Body of pancreas (tissue), 4 donors: ENCODE data around the gene MKX. TPM values are rescaled to one million over a fixed set of nuclear protein-coding genes. Genes with fewer than 3 reads are reported as not detected.

Source experiments
- ATAC-seq: fragments of 150-250 bp; one replicate; pipeline ENCODE4 v1.9.1; 2016
- DNase-seq, 4 donors: peaks; one replicate each; pipeline ENCODE4 v3.0.0-alpha.2; 2019
- H3K27ac ChIP-seq, 4 donors: fragments of 200-600 bp; sonication (generic); 1 replicate in 3 of 4; 2 replicates in 1 of 4; pipeline versions ENCODE4 v1.5.1 to v1.6.1; 2016 to 2019; ENCODE audit warnings: mild to moderate bottlenecking in 1 of 4, mixed read lengths in 1 of 4, moderate library complexity in 1 of 4
- H3K27me3 ChIP-seq, 2 donors: fragments of 200-600 bp; sonication (generic); one replicate each; pipeline ENCODE4 v1.6.0; 2016; ENCODE audit warnings: mild to moderate bottlenecking in 1 of 2
- H3K36me3 ChIP-seq, 2 donors: fragments of 200-600 bp; sonication (generic); replicated peaks in 1 of 2; 2 replicates each; pipeline ENCODE4 v1.5.1; 2016; ENCODE audit warnings: low read depth in 2 of 2; ENCODE audit not compliant: insufficient read depth in 1 of 2
- H3K4me1 ChIP-seq: fragments of 200-600 bp; sonication (generic); one replicate; pipeline ENCODE4 v1.6.0; 2016
- H3K4me3 ChIP-seq, 2 donors: fragments of 200-600 bp; sonication (generic); 1 replicate in 1 of 2; 2 replicates in 1 of 2; pipeline ENCODE4 v1.5.1; 2016 to 2019
- H3K9me3 ChIP-seq, 3 donors: fragments of 200-600 bp; sonication (generic); 1 replicate in 2 of 3; 2 replicates in 1 of 3; pipeline ENCODE4 v1.5.1; 2016
- CTCF ChIP-seq, 7 experiments: fragments of 450-650 bp in 4 of 7; fragments of 200-600 bp in 3 of 7; sonication (generic) in 3 of 7; IDR thresholded peaks; one replicate each; pipeline ENCODE4 v1.5.1; 2016 to 2019; ENCODE audit warnings: antibody characterized with exemption in 7 of 7
- POLR2A ChIP-seq, 3 donors: fragments of 450-650 bp; IDR thresholded peaks; one replicate each; pipeline ENCODE4 v1.6.1; 2016; ENCODE audit warnings: antibody characterized with exemption in 3 of 3, mild to moderate bottlenecking in 2 of 3
- WGBS, 2 donors: methylation state at CpG; one replicate each; pipeline ENCODE4 v1.1.5; 2017; 5-methylcytosine and 5-hydroxymethylcytosine counted together
- intact Hi-C: fragments of 100-400 bp; cut with DNase I; formaldehyde crosslinking; loops from one replicate; pipeline ENCODE4 v1.15.1; 2023
- total RNA-seq, 2 donors: library from RNA; depleted of rRNA; stranded (reverse); fragments of >200 nt; gene quantifications; one replicate each; pipeline ENCODE4 v1.1.0, GENCODE V29; 2016

The MKX gene
- total RNA-seq, 2 donors from 2014 or later: 0.33 to 1.6 TPM

DNA sequence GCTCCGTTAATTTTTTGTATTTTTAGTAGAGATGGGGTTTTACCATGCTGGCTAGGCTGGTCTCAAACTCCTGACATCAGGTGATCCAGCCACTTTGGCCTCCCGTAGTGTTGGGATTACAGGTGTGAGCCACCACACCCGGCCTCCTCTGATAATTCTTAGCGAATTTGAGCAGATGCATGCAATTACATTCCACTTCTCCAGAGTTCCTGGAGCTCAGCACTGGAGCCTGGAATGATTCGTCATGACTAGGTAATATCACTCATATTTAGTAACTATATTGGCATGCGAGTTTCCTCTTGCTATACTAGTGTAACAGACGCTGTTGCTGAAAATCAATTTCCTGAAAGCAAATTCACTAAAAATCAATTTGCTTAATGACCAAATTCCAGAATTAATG is 86.8 kb downstream of the MKX start:
- TF ChIP-seq CTCF (IDR thresholded peaks at IDR 0.05) (no peak), POLR2A (IDR thresholded peaks at IDR 0.05) (no peak)
- 77 to 78% methylated on average over 7 of the region's 7 CpGs for WGBS, 2 donors
- intact Hi-C loops: loop anchor here (10.0 kb wide), 1 partner anchor 214 kb away; no protein-coding TSS in a partner anchor

DNA sequence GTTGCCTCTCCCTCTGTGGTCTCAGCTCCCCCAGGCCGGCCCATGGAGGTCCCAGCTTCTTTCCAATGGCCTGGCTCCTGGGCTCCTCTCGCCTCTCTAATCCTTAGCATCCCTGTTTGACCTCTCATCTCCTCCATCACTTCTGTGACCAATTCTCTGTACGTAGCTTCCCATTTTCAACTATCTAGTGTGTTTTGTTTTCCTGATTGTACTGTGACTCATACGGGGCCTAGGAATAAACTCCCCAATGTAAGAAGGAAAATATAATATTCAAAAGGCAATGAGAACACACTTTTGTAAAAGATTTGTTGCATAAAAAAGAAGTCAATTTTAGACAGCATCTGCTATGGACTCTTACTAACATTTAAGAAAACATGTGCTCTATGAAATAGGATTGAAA is 90.3 kb downstream of the MKX start:
- Histone ChIP-seq H3K27ac (no peak overlapping the region), H3K27me3 (no peaks in the 10 kb centered on the region), H3K9me3 (no peaks in the 10 kb centered on the region), H3K36me3 (no peaks in the 10 kb centered on the region), H3K4me3 (no peak overlapping the region), H3K4me1 (no peaks in the 10 kb centered on the region)
- TF ChIP-seq POLR2A (IDR thresholded peaks at IDR 0.05): no peak
- TF ChIP-seq CTCF (IDR thresholded peaks at IDR 0.05): no peak
- intact Hi-C loops: loop anchor here (10.0 kb wide), 1 partner anchor 210 kb away; no protein-coding TSS in a partner anchor
- ATAC-seq (no peak), DNase-seq (no peak)
- 73 to 80% methylated on average over 4 of the region's 4 CpGs for WGBS, 2 donors

More for the DNA sequence above, 86.8 kb downstream of the MKX start:
- DNase-seq: no peak
- H3K36me3 ChIP-seq: no peaks in the 10 kb centered on the region
- no peaks in the 10 kb centered on the region for H3K4me1 ChIP-seq
- H3K4me3 ChIP-seq: no peak overlapping the region
- H3K27me3 ChIP-seq: no peaks in the 10 kb centered on the region
- H3K27ac ChIP-seq: no peak overlapping the region
- ATAC-seq: no peak
- H3K9me3 ChIP-seq: no peaks in the 10 kb centered on the region

GRCh38 chr10:27654284-27654683 is 91.3 kb downstream of the MKX start:
- Histone ChIP-seq H3K36me3 (no peaks in the 10 kb centered on the region), H3K27ac (no peak overlapping the region), H3K27me3 (no peaks in the 10 kb centered on the region), H3K9me3 (no peaks in the 10 kb centered on the region), H3K4me3 (no peak overlapping the region), H3K4me1 (no peaks in the 10 kb centered on the region)
- DNase-seq (no peak), ATAC-seq (no peak)
- TF ChIP-seq POLR2A (IDR thresholded peaks at IDR 0.05): no peak
- no peak for TF ChIP-seq CTCF (IDR thresholded peaks at IDR 0.05)
- intact Hi-C loops: loop anchor here (10.0 kb wide), 1 partner anchor 209 kb away; no protein-coding TSS in a partner anchor
- 81 to 85% methylated on average over 6 of the region's 6 CpGs for WGBS, 2 donors

DNA sequence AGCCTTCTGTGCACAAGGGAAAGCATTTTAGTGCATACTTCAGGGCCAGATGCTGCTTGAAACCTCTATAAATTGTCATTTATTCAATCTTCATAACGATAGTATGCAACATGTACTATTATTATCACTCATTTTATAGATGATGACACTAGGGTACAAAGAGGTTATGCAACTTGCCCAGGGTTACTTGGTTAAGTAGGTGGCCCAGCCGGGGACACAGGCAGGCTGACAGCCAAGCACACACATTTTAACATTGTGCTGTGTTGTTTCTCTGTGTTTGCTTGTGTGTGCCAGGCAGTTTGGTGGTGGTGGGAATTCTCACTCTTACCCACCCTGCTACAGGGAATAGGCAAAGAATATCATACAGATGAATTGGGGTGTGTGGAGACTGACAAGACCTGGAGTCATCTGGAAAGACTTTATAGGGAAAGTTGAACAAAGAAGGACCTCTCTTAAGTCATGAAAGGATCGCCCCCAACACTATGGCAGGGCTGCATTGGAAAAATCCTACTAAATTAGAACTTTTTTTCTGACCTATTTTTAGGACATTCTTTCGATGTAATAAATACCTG is 98.9 kb downstream of the MKX start:
- no peak overlapping the region for H3K27ac ChIP-seq
- TF ChIP-seq CTCF (IDR thresholded peaks at IDR 0.05) (no peak), POLR2A (IDR thresholded peaks at IDR 0.05) (no peak)
- no peaks in the 10 kb centered on the region for H3K4me1 ChIP-seq
- ATAC-seq: no peak
- whole genome bisulfite sequencing, 2 donors: 52 to 59% methylated on average over 4 of the region's 4 CpGs
- H3K36me3 ChIP-seq: no peaks in the 10 kb centered on the region
- H3K4me3 ChIP-seq: no peak overlapping the region
- H3K9me3 ChIP-seq: no peaks in the 10 kb centered on the region
- no peak for DNase-seq
- intact Hi-C loops: no loop called here
- H3K27me3 ChIP-seq: no peaks in the 10 kb centered on the region

DNA sequence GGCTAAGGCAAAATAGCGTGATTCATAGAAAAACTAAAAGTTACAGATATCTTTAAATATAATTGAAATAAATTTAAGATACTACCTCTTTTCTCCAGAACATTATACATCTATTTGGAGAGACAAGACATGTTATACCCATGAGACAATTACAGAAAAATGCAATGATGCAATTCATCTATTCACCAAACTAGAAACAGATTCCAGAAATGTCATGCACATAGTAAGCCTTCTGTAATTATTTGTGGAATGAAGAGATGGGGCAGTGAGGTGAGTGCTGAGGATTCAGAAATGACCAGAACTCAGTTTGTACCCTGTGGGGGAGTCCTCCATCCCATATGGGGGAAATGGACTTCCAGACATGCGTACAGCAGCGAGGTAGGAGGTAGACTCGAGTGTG is 99.4 kb downstream of the MKX start:
- intact Hi-C loops: no loop called here
- H3K27me3 ChIP-seq: no peaks in the 10 kb centered on the region
- no peaks in the 10 kb centered on the region for H3K36me3 ChIP-seq
- no peaks in the 10 kb centered on the region for H3K9me3 ChIP-seq
- ATAC-seq (no peak), DNase-seq (no peak)
- no peak overlapping the region for H3K4me3 ChIP-seq
- no peaks in the 10 kb centered on the region for H3K4me1 ChIP-seq
- no peak for TF ChIP-seq CTCF (IDR thresholded peaks at IDR 0.05)
- TF ChIP-seq POLR2A (IDR thresholded peaks at IDR 0.05): no peak
- no peak overlapping the region for H3K27ac ChIP-seq
- 69 to 74% methylated on average over 4 of the region's 4 CpGs for WGBS, 2 donors
